ENCODE data around the gene GNAI1. TPM values are rescaled to one million over a fixed set of nuclear protein-coding genes. Genes with fewer than 3 reads are reported as not detected.

Gene GNAI1
- total and polyA plus RNA-seq, 2 of the 13 experiments (the other 11 are each of a cell fraction or from before 2014, with no cell fraction given), result 3.5 to 5.7 TPM

DNA sequence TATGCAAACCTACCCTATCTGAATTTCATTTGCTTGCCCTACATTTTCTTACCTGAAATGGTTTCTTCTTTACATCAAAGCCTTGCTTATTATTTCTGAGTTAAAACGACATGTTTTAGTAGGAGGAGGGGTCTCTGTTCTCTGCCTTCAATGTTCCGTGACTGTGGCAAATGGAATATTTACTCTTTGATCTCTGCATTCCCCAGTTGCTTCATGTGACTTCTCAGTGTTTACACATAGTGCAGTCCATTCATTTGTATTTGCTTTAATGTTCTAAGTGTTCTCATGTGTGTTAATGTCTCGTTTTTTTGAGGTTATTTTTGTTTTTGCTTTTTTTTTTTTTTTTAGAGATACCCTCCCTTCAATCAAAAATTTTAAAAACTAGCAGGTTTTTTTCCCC lies 75.8 kb downstream of the GNAI1 start (continued):
- TF ChIP-seq ZNF572 (CRISPR knock-in tag; IDR thresholded peaks at IDR 0.05) (no peak), RAD51 (IDR thresholded peaks at IDR 0.05; ENCODE audit: borderline replicate concordance) (peak; percentile 55; the same call in 1 of the 2 replicates), ZNF709 (CRISPR knock-in tag; IDR thresholded peaks at IDR 0.05) (no peak), HDAC1 (CRISPR knock-in tag; IDR thresholded peaks at IDR 0.05) (peak; percentile 46; the same call in 1 of the 2 replicates), ZFP62 (CRISPR knock-in tag; IDR thresholded peaks at IDR 0.05) (no peak), NCOA1 (CRISPR knock-in tag; IDR thresholded peaks at IDR 0.05) (no peak), RXRB (CRISPR knock-in tag; IDR thresholded peaks at IDR 0.05; ENCODE audit: borderline replicate concordance) (peak; percentile 79), ZBTB38 (CRISPR knock-in tag; IDR thresholded peaks at IDR 0.05) (no peak), HMGA1 (CRISPR knock-in tag; conservative IDR thresholded peaks at IDR 0.05) (no peak), JUND (CRISPR knock-in tag; IDR thresholded peaks at IDR 0.05) (no peak)
- TF ChIP-seq, protein P1, sequence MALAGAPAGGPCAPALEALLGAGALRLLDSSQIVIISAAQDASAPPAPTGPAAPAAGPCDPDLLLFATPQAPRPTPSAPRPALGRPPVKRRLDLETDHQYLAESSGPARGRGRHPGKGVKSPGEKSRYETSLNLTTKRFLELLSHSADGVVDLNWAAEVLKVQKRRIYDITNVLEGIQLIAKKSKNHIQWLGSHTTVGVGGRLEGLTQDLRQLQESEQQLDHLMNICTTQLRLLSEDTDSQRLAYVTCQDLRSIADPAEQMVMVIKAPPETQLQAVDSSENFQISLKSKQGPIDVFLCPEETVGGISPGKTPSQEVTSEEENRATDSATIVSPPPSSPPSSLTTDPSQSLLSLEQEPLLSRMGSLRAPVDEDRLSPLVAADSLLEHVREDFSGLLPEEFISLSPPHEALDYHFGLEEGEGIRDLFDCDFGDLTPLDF (CRISPR knock-in tag; IDR thresholded peaks at IDR 0.05), result no peak
- TF ChIP-seq, protein P2, sequence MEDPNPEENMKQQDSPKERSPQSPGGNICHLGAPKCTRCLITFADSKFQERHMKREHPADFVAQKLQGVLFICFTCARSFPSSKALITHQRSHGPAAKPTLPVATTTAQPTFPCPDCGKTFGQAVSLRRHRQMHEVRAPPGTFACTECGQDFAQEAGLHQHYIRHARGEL (CRISPR knock-in tag; IDR thresholded peaks at IDR 0.05), result no peak
- TF ChIP-seq, protein P3, sequence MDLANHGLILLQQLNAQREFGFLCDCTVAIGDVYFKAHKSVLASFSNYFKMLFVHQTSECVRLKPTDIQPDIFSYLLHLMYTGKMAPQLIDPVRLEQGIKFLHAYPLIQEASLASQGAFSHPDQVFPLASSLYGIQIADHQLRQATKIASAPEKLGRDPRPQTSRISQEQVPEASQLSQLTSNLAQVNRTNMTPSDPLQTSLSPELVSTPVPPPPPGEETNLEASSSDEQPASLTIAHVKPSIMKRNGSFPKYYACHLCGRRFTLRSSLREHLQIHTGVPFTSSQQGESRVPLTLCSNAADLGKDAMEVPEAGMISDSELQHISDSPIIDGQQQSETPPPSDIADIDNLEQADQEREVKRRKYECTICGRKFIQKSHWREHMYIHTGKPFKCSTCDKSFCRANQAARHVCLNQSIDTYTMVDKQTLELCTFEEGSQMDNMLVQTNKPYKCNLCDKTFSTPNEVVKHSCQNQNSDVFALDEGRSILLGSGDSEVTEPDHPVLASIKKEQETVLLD (CRISPR knock-in tag; IDR thresholded peaks at IDR 0.05; ENCODE audit: low read depth), result no peak
- TF ChIP-seq, protein P4, sequence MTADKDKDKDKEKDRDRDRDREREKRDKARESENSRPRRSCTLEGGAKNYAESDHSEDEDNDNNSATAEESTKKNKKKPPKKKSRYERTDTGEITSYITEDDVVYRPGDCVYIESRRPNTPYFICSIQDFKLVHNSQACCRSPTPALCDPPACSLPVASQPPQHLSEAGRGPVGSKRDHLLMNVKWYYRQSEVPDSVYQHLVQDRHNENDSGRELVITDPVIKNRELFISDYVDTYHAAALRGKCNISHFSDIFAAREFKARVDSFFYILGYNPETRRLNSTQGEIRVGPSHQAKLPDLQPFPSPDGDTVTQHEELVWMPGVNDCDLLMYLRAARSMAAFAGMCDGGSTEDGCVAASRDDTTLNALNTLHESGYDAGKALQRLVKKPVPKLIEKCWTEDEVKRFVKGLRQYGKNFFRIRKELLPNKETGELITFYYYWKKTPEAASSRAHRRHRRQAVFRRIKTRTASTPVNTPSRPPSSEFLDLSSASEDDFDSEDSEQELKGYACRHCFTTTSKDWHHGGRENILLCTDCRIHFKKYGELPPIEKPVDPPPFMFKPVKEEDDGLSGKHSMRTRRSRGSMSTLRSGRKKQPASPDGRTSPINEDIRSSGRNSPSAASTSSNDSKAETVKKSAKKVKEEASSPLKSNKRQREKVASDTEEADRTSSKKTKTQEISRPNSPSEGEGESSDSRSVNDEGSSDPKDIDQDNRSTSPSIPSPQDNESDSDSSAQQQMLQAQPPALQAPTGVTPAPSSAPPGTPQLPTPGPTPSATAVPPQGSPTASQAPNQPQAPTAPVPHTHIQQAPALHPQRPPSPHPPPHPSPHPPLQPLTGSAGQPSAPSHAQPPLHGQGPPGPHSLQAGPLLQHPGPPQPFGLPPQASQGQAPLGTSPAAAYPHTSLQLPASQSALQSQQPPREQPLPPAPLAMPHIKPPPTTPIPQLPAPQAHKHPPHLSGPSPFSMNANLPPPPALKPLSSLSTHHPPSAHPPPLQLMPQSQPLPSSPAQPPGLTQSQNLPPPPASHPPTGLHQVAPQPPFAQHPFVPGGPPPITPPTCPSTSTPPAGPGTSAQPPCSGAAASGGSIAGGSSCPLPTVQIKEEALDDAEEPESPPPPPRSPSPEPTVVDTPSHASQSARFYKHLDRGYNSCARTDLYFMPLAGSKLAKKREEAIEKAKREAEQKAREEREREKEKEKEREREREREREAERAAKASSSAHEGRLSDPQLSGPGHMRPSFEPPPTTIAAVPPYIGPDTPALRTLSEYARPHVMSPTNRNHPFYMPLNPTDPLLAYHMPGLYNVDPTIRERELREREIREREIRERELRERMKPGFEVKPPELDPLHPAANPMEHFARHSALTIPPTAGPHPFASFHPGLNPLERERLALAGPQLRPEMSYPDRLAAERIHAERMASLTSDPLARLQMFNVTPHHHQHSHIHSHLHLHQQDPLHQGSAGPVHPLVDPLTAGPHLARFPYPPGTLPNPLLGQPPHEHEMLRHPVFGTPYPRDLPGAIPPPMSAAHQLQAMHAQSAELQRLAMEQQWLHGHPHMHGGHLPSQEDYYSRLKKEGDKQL (CRISPR knock-in tag; IDR thresholded peaks at IDR 0.05; ENCODE audit: low read depth), result peak; percentile 71; the same call in 1 of the 2 replicates
- TF ChIP-seq, protein P5, sequence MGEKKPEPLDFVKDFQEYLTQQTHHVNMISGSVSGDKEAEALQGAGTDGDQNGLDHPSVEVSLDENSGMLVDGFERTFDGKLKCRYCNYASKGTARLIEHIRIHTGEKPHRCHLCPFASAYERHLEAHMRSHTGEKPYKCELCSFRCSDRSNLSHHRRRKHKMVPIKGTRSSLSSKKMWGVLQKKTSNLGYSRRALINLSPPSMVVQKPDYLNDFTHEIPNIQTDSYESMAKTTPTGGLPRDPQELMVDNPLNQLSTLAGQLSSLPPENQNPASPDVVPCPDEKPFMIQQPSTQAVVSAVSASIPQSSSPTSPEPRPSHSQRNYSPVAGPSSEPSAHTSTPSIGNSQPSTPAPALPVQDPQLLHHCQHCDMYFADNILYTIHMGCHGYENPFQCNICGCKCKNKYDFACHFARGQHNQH (CRISPR knock-in tag; IDR thresholded peaks at IDR 0.05), result peak; percentile 47; the same call in 1 of the 2 replicates
- TF ChIP-seq, protein P6, sequence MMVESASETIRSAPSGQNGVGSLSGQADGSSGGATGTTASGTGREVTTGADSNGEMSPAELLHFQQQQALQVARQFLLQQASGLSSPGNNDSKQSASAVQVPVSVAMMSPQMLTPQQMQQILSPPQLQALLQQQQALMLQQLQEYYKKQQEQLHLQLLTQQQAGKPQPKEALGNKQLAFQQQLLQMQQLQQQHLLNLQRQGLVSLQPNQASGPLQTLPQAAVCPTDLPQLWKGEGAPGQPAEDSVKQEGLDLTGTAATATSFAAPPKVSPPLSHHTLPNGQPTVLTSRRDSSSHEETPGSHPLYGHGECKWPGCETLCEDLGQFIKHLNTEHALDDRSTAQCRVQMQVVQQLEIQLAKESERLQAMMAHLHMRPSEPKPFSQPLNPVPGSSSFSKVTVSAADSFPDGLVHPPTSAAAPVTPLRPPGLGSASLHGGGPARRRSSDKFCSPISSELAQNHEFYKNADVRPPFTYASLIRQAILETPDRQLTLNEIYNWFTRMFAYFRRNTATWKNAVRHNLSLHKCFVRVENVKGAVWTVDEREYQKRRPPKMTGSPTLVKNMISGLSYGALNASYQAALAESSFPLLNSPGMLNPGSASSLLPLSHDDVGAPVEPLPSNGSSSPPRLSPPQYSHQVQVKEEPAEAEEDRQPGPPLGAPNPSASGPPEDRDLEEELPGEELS (CRISPR knock-in tag; IDR thresholded peaks at IDR 0.05), result peak; percentile 90
